ENCODE measurements around the gene EXOC4.
"Not testable (repeated sequence)": the region's sequence is repeated elsewhere in the genome, so short reads cannot be mapped to it uniquely, and the experiment has no call there.

The EXOC4 gene

DNA sequence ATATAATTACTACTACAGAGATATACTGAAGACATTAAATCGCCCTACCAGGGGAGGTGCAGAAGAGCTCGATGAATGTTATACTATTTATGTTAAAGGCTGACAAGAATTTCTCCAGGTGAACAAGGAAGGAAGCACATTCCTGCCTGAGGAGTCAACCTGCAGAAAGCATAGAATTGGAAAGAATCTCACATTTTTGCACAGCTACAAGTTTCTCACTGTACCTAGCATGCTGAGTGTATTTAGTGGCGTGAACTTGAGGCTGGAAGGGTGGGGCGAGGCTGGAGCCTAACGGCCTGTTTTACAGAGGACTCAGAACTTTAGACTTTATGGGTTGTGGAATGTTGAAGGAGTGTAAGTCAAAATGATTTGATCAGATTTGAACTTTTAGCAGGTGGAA lies 500.6 kb downstream of the EXOC4 start:
- DNase-seq (ENCODE audit: low spot score), result no peak

- no peak for DNase-seq (ENCODE audit: low spot score)
These were observed 501.8 kb downstream of the EXOC4 start for GRCh38 chr7:133754708-133755107.

DNA sequence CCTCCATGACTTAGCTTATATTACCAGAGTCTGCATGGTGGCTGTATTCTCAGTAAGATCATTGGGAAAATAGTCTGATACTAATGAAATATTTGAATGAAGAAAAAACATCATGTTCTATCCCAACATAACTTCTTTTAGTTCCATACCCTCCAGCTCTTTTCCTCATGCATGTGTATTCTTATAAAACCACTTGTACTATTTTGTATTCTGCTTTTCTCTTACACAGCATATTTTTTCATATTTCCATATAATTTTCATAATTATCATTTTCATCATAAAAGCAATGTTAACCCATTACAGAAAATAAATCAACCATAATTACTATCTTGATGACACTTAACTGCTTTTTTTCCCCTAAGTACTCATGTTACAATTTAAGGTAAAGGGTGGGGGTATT lies 503.0 kb downstream of the EXOC4 start:
- DNase-seq (ENCODE audit: low spot score), result no peak

- DNase-seq (ENCODE audit: low spot score), result no peak
These were observed 508.6 kb downstream of the EXOC4 start for GRCh38 chr7:133761443-133761842.

- no peak for DNase-seq (ENCODE audit: low spot score)
These were observed 510.3 kb downstream of the EXOC4 start for GRCh38 chr7:133763076-133763640.

DNA sequence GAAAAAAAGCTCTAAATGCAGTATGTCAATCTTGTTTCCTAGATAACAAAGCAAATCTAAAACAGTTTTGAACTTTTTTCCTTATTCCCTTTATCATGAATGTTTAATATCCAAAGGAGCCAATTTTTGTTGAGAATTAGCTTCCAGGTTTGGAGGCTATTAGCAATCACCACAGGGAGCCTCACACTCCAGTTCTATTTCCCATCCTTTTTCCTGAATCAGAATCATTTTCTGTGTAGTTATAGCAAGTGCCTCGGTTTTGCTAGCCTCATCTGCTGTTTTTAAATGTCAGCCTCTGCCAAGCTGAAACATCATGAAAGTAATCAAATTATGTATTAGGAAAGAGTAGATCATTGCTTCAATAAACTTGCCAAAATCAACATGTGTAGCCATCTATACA lies 516.8 kb downstream of the EXOC4 start:
- no peak for DNase-seq (ENCODE audit: low spot score)

DNA sequence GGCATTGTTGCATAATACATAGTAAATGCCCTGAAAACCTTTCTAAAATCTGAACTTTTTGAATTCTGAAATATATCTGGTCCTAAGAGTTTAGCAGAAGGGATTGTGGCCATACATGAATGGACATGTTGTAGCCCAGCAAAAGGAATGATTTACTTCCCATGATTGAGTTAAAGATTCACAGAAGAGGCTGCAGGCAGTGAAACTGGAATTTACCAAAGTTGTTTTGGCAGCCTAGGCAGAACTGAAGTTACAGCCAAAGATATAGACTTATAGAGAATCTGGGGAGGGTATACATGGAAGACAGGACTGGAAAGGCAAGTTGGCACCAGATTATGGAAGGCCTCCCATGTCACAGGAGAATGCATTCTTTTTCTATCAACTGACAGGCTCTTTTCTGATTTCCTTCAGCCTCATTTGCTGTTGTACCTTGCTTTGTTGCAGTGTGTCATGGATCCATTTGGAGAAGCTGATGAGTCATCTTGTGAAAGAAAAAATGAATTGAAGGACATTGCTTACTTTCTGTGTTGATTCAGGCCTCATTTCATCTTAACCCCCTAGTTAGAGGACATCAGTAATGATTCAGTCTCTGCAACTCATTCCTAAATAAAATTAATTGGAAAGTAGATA lies 518.1 kb downstream of the EXOC4 start:
- DNase-seq (ENCODE audit: low spot score), result peak; percentile 51

- no peak for DNase-seq (ENCODE audit: low spot score)
These were observed 519.0 kb downstream of the EXOC4 start for GRCh38 chr7:133771788-133772419.

GRCh38 chr7:133773601-133774000 lies 520.7 kb downstream of the EXOC4 start:
- DNase-seq (ENCODE audit: low spot score), result no peak

DNA sequence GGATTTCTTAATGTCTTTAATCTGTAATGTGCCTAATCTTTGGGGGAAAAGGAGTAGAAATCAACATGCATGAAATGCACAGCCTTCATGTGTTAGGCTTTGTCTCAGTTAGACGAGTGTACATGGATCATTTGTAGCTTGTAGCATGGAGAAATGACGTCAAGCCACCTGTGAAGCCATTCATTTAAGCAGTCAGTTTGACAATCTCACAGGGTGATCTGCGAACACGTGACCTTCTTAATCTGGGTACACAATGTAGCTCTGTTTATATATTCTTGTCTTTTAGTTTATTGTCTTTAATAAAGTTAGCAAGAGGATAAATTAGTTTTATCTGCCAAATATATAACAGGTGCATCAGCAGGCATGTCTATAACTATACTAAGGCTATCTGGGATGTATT lies 522.3 kb downstream of the EXOC4 start:
- DNase-seq (ENCODE audit: low spot score), result no peak

- DNase-seq (ENCODE audit: low spot score), result no peak
These were observed 523.4 kb downstream of the EXOC4 start for GRCh38 chr7:133776266-133776665.

DNA sequence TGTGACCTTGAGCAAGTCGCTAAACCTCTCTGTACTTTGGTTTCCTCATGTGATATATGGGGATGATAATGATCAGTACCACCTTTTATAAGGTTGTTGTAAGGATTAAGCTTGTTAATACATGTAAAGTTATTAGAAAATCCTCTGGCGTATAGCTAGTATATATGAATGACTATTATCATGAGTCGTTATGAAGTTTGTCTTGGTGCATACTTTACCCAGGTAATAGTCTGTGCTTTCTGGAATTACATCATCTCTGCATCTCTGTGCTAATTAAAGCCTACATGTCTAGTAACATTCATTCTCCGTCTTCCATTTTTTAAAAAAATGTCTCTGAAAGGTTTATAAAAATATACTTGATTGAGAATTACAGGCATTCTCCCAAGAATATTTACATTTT lies 524.8 kb downstream of the EXOC4 start:
- no peak for DNase-seq (ENCODE audit: low spot score)

DNA sequence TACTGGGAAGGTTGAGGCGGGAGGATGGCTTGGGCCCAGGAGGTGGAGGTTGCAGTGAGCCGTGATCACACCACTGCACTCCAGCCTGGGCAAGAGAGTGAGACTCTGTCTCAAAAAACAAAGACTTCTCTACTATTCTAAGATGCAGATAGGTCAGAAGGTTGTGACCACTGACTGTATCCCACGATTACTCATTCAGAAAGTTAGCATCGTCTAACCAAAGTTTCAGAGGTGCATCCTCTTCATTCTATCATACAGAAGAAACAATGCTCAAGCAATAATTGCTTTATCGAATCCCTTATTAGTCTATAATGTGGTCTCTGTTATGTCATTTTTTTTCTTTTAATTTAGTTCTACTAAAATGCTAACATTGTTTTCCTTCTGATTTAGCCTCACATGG lies 525.6 kb downstream of the EXOC4 start:
- DNase-seq (ENCODE audit: low spot score), result no peak

DNA sequence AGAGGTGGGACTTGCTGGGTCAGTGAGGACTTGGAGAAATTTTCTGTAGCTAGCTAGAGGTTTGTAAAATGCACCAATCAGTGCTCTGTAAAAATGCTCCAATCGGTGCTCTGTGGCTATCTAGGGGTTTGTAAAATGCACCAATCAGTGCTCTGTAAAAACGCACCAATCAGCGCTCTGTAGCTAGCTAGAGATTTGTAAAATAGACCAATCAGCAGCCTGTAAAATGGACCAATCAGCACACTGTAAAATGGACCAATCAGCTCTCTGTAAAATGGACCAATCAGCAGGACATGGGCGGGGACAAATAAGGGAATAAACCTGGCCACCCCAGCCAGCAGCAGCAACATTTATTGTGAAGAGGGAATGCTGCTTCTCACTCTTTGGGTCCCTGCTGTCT lies 526.7 kb downstream of the EXOC4 start:
- DNase-seq (ENCODE audit: low spot score), result not testable (repeated sequence)

- no peak for DNase-seq (ENCODE audit: low spot score)
These were observed 528.0 kb downstream of the EXOC4 start for GRCh38 chr7:133780912-133781311.

- DNase-seq (ENCODE audit: low spot score), result no peak
These were observed 528.7 kb downstream of the EXOC4 start for GRCh38 chr7:133781486-133782090.

DNA sequence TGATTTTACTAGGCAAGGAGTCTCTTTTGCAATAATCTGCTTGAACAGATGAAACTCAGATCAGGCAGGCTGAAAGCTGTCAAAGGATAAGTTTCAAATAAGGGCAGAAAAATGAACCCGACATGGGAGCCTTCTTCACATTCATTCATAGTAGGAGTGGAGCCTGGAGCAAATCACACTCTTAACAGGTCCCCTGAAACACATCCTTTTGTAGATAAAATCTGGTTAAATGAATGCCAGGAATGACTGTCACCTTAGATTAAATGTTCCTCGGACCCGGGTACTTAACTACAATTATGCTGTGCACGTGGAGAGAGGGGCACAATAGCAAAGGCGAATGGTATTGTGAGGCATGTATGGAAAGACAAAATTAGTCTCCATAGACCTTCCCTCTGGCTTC lies 529.6 kb downstream of the EXOC4 start:
- DNase-seq (ENCODE audit: low spot score), result no peak

GRCh38 chr7:133783276-133783675 lies 530.4 kb downstream of the EXOC4 start:
- DNase-seq (ENCODE audit: low spot score), result no peak

GRCh38 chr7:133784486-133785001 lies 531.7 kb downstream of the EXOC4 start:
- DNase-seq (ENCODE audit: low spot score), result no peak

- no peak for DNase-seq (ENCODE audit: low spot score)
These were observed 533.6 kb downstream of the EXOC4 start for GRCh38 chr7:133786401-133786937.

- no peak for DNase-seq (ENCODE audit: low spot score)
These were observed 537.1 kb downstream of the EXOC4 start for GRCh38 chr7:133789974-133790373.

GRCh38 chr7:133790911-133791310 lies 538.0 kb downstream of the EXOC4 start:
- DNase-seq (ENCODE audit: low spot score), result no peak

DNA sequence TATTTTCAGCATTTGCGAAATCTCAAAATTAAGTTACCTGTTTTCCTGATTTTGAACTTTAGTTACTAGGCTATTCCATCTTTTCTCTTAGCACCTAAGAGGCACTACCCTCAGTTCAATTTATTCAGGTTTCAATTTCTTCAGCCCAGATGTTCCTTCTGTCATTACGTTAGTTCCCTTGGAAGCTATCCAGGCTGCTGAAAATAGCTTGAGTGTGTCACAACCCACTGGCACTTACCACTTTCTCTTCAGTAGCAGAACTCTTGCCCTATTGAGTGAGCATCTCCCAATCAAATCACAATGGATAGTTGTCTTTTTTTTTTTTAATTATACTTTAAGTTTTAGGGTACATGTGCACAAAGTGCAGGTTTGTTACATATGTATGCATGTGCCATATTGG lies 541.6 kb downstream of the EXOC4 start:
- DNase-seq (ENCODE audit: low spot score), result no peak

Measured in RKO (cell line).